SK-N-SH (cell line): ENCODE data around the gene SPOCK3.

ENCODE experiments used
- GABPA ChIP-seq: IDR thresholded peaks from 2 replicates; pipeline ENCODE4 v1.4.0; 2012; ENCODE audit warnings: low read depth, mild to moderate bottlenecking
- RAD21 ChIP-seq: IDR thresholded peaks from 2 replicates; pipeline ENCODE4 v1.6.1; 2012; ENCODE audit warnings: mild to moderate bottlenecking, low read length

DNA sequence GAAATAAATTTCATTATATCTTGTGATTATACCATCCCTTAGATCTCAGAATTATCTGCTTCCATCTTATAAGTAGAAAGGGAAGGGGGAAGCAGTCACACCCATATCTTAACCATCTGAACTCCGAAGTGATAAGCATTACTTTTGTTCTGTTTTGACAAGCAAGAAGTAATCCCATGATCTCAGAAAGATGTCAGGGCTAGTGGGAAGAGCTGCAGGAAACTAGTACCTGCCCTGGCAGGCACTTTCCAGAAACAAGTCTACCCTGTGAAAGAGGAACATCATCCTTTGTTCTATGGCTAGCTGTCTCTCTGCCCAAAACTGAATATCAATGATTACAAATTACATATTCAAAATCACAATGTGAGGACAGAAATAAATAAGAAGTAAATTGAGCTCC is 244.4 kb downstream of the SPOCK3 start:
- TF ChIP-seq RAD21 = no peak
- TF ChIP-seq GABPA = no peak
